Measurements from ENCODE around the gene MEIOSIN. TPM values are rescaled to one million over a fixed set of nuclear protein-coding genes. Genes with fewer than 3 reads are reported as not detected.

Gene MEIOSIN
- total and polyA plus RNA-seq, 9 of the 15 experiments (the other 6 are each of a cell fraction or from before 2014, with no cell fraction given): 0.06 to 2.0 (median 0.76) TPM

- TF ChIP-seq CLOCK (CRISPR knock-in tag; IDR thresholded peaks at IDR 0.05; ENCODE audit: borderline replicate concordance) (no peak), ZNF253 (CRISPR knock-in tag; conservative IDR thresholded peaks at IDR 0.05) (no peak), EGR1 (conservative IDR thresholded peaks at IDR 0.05) (peak; percentile 70), DACH1 (IDR thresholded peaks at IDR 0.05; ENCODE audit: partially characterized antibody) (no peak), KDM1A (IDR thresholded peaks at IDR 0.05) (peak; percentile 68 to 81), FUS (optimal IDR thresholded peaks at IDR 0.05; ENCODE audit: low read depth, low read length) (no peak), ZNF551 (CRISPR knock-in tag; IDR thresholded peaks at IDR 0.05) (no peak), RBM15 (IDR thresholded peaks at IDR 0.05; ENCODE audit: insufficient read depth, low read length) (no peak), ZNF449 (CRISPR knock-in tag; IDR thresholded peaks at IDR 0.05) (no peak), BCOR (IDR thresholded peaks at IDR 0.05) (0 out of 2 replicates have a peak, but pooled peaks have one; percentile 66), RBM25 (IDR thresholded peaks at IDR 0.05; ENCODE audit: low read depth, low read length, severe bottlenecking) (peak; percentile 93), HCFC1 (IDR thresholded peaks at IDR 0.05; ENCODE audit: low read depth, low read length) (0 out of 2 replicates have a peak, but pooled peaks have one; percentile 5)
- TF ChIP-seq, protein P1, sequence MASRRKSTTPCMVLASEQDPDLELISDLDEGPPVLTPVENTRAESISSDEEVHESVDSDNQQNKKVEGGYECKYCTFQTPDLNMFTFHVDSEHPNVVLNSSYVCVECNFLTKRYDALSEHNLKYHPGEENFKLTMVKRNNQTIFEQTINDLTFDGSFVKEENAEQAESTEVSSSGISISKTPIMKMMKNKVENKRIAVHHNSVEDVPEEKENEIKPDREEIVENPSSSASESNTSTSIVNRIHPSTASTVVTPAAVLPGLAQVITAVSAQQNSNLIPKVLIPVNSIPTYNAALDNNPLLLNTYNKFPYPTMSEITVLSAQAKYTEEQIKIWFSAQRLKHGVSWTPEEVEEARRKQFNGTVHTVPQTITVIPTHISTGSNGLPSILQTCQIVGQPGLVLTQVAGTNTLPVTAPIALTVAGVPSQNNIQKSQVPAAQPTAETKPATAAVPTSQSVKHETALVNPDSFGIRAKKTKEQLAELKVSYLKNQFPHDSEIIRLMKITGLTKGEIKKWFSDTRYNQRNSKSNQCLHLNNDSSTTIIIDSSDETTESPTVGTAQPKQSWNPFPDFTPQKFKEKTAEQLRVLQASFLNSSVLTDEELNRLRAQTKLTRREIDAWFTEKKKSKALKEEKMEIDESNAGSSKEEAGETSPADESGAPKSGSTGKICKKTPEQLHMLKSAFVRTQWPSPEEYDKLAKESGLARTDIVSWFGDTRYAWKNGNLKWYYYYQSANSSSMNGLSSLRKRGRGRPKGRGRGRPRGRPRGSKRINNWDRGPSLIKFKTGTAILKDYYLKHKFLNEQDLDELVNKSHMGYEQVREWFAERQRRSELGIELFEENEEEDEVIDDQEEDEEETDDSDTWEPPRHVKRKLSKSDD (conservative IDR thresholded peaks at IDR 0.05; ENCODE audit: low read length): no peak
- TF ChIP-seq, protein P2, sequence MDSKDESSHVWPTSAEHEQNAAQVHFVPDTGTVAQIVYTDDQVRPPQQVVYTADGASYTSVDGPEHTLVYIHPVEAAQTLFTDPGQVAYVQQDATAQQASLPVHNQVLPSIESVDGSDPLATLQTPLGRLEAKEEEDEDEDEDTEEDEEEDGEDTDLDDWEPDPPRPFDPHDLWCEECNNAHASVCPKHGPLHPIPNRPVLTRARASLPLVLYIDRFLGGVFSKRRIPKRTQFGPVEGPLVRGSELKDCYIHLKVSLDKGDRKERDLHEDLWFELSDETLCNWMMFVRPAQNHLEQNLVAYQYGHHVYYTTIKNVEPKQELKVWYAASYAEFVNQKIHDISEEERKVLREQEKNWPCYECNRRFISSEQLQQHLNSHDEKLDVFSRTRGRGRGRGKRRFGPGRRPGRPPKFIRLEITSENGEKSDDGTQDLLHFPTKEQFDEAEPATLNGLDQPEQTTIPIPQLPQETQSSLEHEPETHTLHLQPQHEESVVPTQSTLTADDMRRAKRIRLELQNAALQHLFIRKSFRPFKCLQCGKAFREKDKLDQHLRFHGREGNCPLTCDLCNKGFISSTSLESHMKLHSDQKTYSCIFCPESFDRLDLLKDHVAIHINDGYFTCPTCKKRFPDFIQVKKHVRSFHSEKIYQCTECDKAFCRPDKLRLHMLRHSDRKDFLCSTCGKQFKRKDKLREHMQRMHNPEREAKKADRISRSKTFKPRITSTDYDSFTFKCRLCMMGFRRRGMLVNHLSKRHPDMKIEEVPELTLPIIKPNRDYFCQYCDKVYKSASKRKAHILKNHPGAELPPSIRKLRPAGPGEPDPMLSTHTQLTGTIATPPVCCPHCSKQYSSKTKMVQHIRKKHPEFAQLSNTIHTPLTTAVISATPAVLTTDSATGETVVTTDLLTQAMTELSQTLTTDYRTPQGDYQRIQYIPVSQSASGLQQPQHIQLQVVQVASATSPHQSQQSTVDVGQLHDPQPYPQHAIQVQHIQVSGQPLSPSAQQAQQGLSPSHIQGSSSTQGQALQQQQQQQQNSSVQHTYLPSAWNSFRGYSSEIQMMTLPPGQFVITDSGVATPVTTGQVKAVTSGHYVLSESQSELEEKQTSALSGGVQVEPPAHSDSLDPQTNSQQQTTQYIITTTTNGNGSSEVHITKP (IDR thresholded peaks at IDR 0.05; ENCODE audit: partially characterized antibody): peak; percentile 84
- TF ChIP-seq, protein P3, sequence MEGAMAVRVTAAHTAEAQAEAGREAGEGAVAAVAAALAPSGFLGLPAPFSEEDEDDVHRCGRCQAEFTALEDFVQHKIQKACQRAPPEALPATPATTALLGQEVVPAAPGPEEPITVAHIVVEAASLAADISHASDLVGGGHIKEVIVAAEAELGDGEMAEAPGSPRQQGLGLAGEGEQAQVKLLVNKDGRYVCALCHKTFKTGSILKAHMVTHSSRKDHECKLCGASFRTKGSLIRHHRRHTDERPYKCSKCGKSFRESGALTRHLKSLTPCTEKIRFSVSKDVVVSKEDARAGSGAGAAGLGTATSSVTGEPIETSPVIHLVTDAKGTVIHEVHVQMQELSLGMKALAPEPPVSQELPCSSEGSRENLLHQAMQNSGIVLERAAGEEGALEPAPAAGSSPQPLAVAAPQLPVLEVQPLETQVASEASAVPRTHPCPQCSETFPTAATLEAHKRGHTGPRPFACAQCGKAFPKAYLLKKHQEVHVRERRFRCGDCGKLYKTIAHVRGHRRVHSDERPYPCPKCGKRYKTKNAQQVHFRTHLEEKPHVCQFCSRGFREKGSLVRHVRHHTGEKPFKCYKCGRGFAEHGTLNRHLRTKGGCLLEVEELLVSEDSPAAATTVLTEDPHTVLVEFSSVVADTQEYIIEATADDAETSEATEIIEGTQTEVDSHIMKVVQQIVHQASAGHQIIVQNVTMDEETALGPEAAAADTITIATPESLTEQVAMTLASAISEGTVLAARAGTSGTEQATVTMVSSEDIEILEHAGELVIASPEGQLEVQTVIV (CRISPR knock-in tag; IDR thresholded peaks at IDR 0.05; ENCODE audit: borderline replicate concordance): no peak
Measured at GRCh38 chr19:45729800-45730290, 3.4 kb upstream of the MEIOSIN start (continued).
